Right atrium auricular region (tissue), 2 donors: ENCODE results near the gene AOPEP. TPM values are rescaled to one million over a fixed set of nuclear protein-coding genes. Genes with fewer than 3 reads are reported as not detected.

Experiments used
- DNase-seq: peaks from one replicate; pipeline ENCODE4 v3.0.0-alpha.2; 2019; ENCODE audit warnings: low spot score
- H3K27ac ChIP-seq, 2 donors: fragments of 200-600 bp; sonication (generic); 1 replicate in 1 of 2; 2 replicates in 1 of 2; pipeline ENCODE4 v1.5.1; 2016 to 2019
- H3K27me3 ChIP-seq, 2 donors: fragments of 200-600 bp; sonication (generic); one replicate each; pipeline versions ENCODE4 v1.5.1 to v1.6.0; 2017 to 2019
- H3K36me3 ChIP-seq: fragments of 200-600 bp; sonication (generic); one replicate; pipeline ENCODE4 v1.5.1; 2016
- H3K4me1 ChIP-seq, 2 donors: fragments of 200-600 bp; sonication (generic); one replicate each; pipeline versions ENCODE4 v1.5.1 to v1.6.0; 2017 to 2019
- H3K4me3 ChIP-seq, 2 donors: fragments of 200-600 bp; sonication (generic); 1 replicate in 1 of 2; 2 replicates in 1 of 2; pipeline ENCODE4 v1.5.1; 2017 to 2019; ENCODE audit warnings: mild to moderate bottlenecking in 1 of 2, moderate library complexity in 1 of 2
- H3K9me3 ChIP-seq, 2 donors: fragments of 200-600 bp; sonication (generic); one replicate each; pipeline ENCODE4 v1.5.1; 2019
- CTCF ChIP-seq, 2 donors: fragments of 200-600 bp; sonication (generic); IDR thresholded peaks; one replicate each; pipeline ENCODE4 v1.5.1; 2019; ENCODE audit warnings: antibody characterized with exemption in 2 of 2
- total RNA-seq, 2 donors: library from RNA; depleted of rRNA; stranded (reverse); fragments of >200 nt; gene quantifications; one replicate each; pipeline ENCODE4 v1.1.0, GENCODE V29; 2016

AOPEP gene
- total RNA-seq, 2 donors from 2014 or later, result 262 to 314 TPM

- Histone ChIP-seq H3K36me3 (no peaks in the 10 kb centered on the region), H3K27ac (peak overlapping the region; percentile 33 to 78), H3K4me3 (no peak overlapping the region), H3K9me3 (peaks cover 0 to 3% of the 10 kb centered on the region in 2 donors), H3K27me3 (no peaks in the 10 kb centered on the region), H3K4me1 (peaks cover 0 to 38% of the 10 kb centered on the region in 2 donors)
- DNase-seq, result no peak
- TF ChIP-seq CTCF (IDR thresholded peaks at IDR 0.05), result no peak
These were observed 159.5 kb downstream of the AOPEP start for GRCh38 chr9:94885854-94886447.

- H3K27me3 ChIP-seq, result no peaks in the 10 kb centered on the region
- H3K4me3 ChIP-seq, result no peak overlapping the region
- peaks cover 0 to 8% of the 10 kb centered on the region in 2 donors for H3K9me3 ChIP-seq
- no peak for DNase-seq
- no peak overlapping the region for H3K27ac ChIP-seq
- no peaks in the 10 kb centered on the region for H3K36me3 ChIP-seq
- TF ChIP-seq CTCF (IDR thresholded peaks at IDR 0.05), result no peak
- H3K4me1 ChIP-seq, result peaks cover 0 to 26% of the 10 kb centered on the region in 2 donors
These were observed 161.2 kb downstream of the AOPEP start for GRCh38 chr9:94887721-94888120.

DNA sequence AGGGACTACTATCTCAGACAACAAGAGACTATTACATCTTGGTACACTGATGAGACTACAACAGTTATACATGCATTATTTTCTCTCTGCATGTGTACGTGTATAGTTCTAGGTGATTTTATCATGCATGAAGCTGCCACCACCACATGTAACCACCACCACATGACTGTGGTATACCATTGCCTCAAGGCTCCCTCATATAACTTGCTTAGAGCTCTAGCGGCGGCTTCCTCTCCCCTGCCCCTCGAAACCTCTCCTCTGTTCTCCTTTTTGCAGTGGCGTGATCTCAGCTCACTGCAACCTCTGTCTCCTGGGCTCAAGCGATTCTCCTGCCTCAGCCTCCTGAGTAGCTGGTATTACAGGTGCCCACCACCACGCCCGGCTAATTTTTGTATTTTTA is 162.3 kb downstream of the AOPEP start:
- no peak for TF ChIP-seq CTCF (IDR thresholded peaks at IDR 0.05)
- Histone ChIP-seq H3K9me3 (peaks cover 0 to 8% of the 10 kb centered on the region in 2 donors), H3K27me3 (no peaks in the 10 kb centered on the region), H3K36me3 (no peaks in the 10 kb centered on the region), H3K27ac (no peak overlapping the region), H3K4me1 (peaks cover 0 to 16% of the 10 kb centered on the region in 2 donors), H3K4me3 (no peak overlapping the region)
- DNase-seq, result no peak

GRCh38 chr9:94889628-94890027 is 163.1 kb downstream of the AOPEP start:
- Histone ChIP-seq H3K36me3 (no peaks in the 10 kb centered on the region), H3K27me3 (no peaks in the 10 kb centered on the region), H3K4me1 (peaks cover 0 to 20% of the 10 kb centered on the region in 2 donors), H3K9me3 (peaks cover 0 to 8% of the 10 kb centered on the region in 2 donors), H3K4me3 (no peak overlapping the region), H3K27ac (no peak overlapping the region)
- TF ChIP-seq CTCF (IDR thresholded peaks at IDR 0.05), result no peak
- DNase-seq, result no peak

DNA sequence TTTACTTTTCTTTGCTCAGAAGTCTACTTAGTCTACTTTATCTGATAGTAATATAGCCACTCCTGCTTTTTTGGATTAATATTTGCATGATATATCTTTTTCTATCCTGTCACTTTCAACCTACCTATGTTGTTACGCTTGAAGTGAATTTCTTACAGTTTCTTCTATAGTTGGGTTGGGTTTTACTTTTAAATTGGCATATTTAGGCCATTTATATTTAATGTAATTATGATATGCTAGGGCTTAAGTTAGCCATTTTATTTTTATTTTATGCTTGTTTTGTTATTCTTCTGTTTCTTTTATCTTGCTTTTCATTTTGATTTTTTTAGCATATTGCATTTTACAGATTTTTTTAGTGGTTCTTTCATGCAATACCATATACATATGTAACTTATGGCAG is 164.7 kb downstream of the AOPEP start:
- TF ChIP-seq CTCF (IDR thresholded peaks at IDR 0.05), result no peak

GRCh38 chr9:94892675-94893074 is 166.2 kb downstream of the AOPEP start:
- DNase-seq, result no peak

More for the DNA sequence above, 164.7 kb downstream of the AOPEP start:
- peaks cover 0 to 7% of the 10 kb centered on the region in 2 donors for H3K4me1 ChIP-seq
- no peak for DNase-seq
- H3K27me3 ChIP-seq, result no peaks in the 10 kb centered on the region
- H3K9me3 ChIP-seq, result peaks cover 0 to 8% of the 10 kb centered on the region in 2 donors
- no peak overlapping the region for H3K27ac ChIP-seq
- no peaks in the 10 kb centered on the region for H3K36me3 ChIP-seq
- no peak overlapping the region for H3K4me3 ChIP-seq

More at GRCh38 chr9:94892675-94893074, 166.2 kb downstream of the AOPEP start:
- H3K27ac ChIP-seq, result no peak overlapping the region
- no peaks in the 10 kb centered on the region for H3K36me3 ChIP-seq
- peaks cover 0 to 7% of the 10 kb centered on the region in 2 donors for H3K4me1 ChIP-seq
- H3K9me3 ChIP-seq, result peaks cover 0 to 8% of the 10 kb centered on the region in 2 donors
- TF ChIP-seq CTCF (IDR thresholded peaks at IDR 0.05), result no peak
- H3K4me3 ChIP-seq, result no peak overlapping the region
- no peaks in the 10 kb centered on the region for H3K27me3 ChIP-seq
